Kidney (tissue), 14 donors: Measurements from ENCODE around the gene PRSS36. TPM values are rescaled to one million over a fixed set of nuclear protein-coding genes. Genes with fewer than 3 reads are reported as not detected.

Experiments
- DNase-seq, 5 donors: peaks; one replicate each; pipeline ENCODE4 v3.0.0-alpha.2; 2013 to 2020
- FAIRE-seq: peaks from 2 replicates; lab custom pipeline; 2012; peaks lifted over from hg19 to GRCh38; lab: Jason Lieb, UNC
- H3K27ac ChIP-seq, 2 donors: one replicate each; pipeline ENCODE4 v1.7.0; 2013; ENCODE audit warnings: low read depth in 2 of 2, low read length in 2 of 2, inconsistent platforms in 1 of 2
- H3K27me3 ChIP-seq: one replicate; pipeline ENCODE4 v1.7.1; 2013; ENCODE audit warnings: low read length, inconsistent platforms; ENCODE audit not compliant: control insufficient read depth, insufficient read depth
- H3K36me3 ChIP-seq, 3 donors: one replicate each; pipeline versions ENCODE4 v1.7.0 to v1.7.1; 2013; ENCODE audit warnings: low read length in 3 of 3, control low read depth in 1 of 3, inconsistent platforms in 1 of 3; ENCODE audit not compliant: insufficient read depth in 3 of 3, control insufficient read depth in 2 of 3
- H3K4me1 ChIP-seq, 3 donors: one replicate each; pipeline versions ENCODE4 v1.7.0 to v1.7.1; 2013; ENCODE audit warnings: low read length in 3 of 3, inconsistent platforms in 1 of 3, low read depth in 1 of 3; ENCODE audit not compliant: control insufficient read depth in 2 of 3, insufficient read depth in 2 of 3
- H3K4me3 ChIP-seq, 3 donors: one replicate each; pipeline versions ENCODE4 v1.7.0 to v1.8.1; 2013; ENCODE audit warnings: low read length in 3 of 3, control low read depth in 1 of 3, inconsistent platforms in 1 of 3
- H3K9ac ChIP-seq, 3 donors: one replicate each; pipeline versions ENCODE4 v1.7.0 to v1.7.1; 2013; ENCODE audit warnings: low read length in 3 of 3, control low read depth in 1 of 3, inconsistent platforms in 1 of 3
- H3K9me3 ChIP-seq, 3 donors: one replicate each; pipeline versions ENCODE4 v1.7.0 to v1.7.1; 2013; ENCODE audit warnings: low read length in 3 of 3, control low read depth in 1 of 3, inconsistent platforms in 1 of 3; ENCODE audit not compliant: control insufficient read depth in 2 of 3, insufficient read depth in 1 of 3
- intact Hi-C: fragments of 100-400 bp; cut with DNase I; formaldehyde crosslinking; loops from one replicate; pipeline ENCODE4 v1.11.1; 2022
- polyA plus RNA-seq: library from polyadenylated mRNA; stranded (reverse); fragments of 350-450 nt; fragmentation: Illumina TruSeq; extraction: RNeasy Lipid Tissue Mini Kit (QIAGEN cat#74804); gene quantifications from one replicate; pipeline ENCODE4 v1.2.3, GENCODE V29; 2014; ENCODE audit warnings: low read depth, low replicate concordance; ENCODE audit not compliant: insufficient read depth
- total RNA-seq: library from RNA; stranded (reverse); fragmentation: NEBNext Ultra II Directional; extraction: Animal tissue kit (Norgen Biotek cat#: 25700); gene quantifications from one replicate; pipeline ENCODE4 v1.2.1, GENCODE V29; 2021
- TF ChIP-seq, protein P1 (sequence below): IDR thresholded peaks from 3 replicates; pipeline ENCODE4 v1.5.1; 2012; ENCODE audit warnings: mild to moderate bottlenecking, moderate library complexity, borderline replicate concordance; ENCODE audit not compliant: insufficient read depth; ENCODE audit errors: extremely low read depth
- donor health status: control.
- donor health status: control.
- donor health status: control.
- donor health status: control.
- donor health status: control.
- donor health status: DM: yes; HTN: yes; CAD: no.
- donor health status: Normal renal cell carcinoma (clear cell type).

PRSS36 gene
- total and polyA plus RNA-seq, 2 donors from 2014 or later, result 1.7 to 4.1 TPM

DNA sequence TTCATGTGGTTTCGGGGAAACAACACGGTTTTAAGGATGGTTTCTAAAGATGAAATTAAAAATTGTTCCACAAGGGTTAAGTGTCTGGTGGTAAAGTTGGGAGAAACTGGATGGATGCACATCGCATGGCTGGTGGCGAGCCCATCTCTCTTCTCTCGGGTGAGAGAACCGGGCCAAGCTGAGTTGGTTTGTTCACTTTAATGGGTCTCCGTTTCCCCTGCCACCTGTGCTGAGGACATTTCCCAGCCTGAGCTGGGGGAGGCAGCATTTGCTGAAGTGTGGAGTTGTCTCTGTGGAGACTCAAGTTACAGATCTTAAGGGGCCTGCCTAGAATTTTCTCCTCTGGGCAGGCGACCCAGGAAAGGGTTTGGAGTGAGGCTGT is 37.9 kb upstream of the PRSS36 start:
- no peaks in the 10 kb centered on the region for H3K4me1 ChIP-seq
- FAIRE-seq, result no peak
- intact Hi-C loops, result no loop called here
- peaks cover 42 to 89% (median 69%) of the 10 kb centered on the region in 3 donors for H3K36me3 ChIP-seq
- H3K9ac ChIP-seq, result no peak overlapping the region
- H3K4me3 ChIP-seq, result no peak overlapping the region
- TF ChIP-seq, protein P1, sequence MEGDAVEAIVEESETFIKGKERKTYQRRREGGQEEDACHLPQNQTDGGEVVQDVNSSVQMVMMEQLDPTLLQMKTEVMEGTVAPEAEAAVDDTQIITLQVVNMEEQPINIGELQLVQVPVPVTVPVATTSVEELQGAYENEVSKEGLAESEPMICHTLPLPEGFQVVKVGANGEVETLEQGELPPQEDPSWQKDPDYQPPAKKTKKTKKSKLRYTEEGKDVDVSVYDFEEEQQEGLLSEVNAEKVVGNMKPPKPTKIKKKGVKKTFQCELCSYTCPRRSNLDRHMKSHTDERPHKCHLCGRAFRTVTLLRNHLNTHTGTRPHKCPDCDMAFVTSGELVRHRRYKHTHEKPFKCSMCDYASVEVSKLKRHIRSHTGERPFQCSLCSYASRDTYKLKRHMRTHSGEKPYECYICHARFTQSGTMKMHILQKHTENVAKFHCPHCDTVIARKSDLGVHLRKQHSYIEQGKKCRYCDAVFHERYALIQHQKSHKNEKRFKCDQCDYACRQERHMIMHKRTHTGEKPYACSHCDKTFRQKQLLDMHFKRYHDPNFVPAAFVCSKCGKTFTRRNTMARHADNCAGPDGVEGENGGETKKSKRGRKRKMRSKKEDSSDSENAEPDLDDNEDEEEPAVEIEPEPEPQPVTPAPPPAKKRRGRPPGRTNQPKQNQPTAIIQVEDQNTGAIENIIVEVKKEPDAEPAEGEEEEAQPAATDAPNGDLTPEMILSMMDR, result no peak
- H3K27ac ChIP-seq, result no peak overlapping the region
- H3K9me3 ChIP-seq, result no peaks in the 10 kb centered on the region
- H3K27me3 ChIP-seq, result no peaks in the 10 kb centered on the region
- no peak for DNase-seq

DNA sequence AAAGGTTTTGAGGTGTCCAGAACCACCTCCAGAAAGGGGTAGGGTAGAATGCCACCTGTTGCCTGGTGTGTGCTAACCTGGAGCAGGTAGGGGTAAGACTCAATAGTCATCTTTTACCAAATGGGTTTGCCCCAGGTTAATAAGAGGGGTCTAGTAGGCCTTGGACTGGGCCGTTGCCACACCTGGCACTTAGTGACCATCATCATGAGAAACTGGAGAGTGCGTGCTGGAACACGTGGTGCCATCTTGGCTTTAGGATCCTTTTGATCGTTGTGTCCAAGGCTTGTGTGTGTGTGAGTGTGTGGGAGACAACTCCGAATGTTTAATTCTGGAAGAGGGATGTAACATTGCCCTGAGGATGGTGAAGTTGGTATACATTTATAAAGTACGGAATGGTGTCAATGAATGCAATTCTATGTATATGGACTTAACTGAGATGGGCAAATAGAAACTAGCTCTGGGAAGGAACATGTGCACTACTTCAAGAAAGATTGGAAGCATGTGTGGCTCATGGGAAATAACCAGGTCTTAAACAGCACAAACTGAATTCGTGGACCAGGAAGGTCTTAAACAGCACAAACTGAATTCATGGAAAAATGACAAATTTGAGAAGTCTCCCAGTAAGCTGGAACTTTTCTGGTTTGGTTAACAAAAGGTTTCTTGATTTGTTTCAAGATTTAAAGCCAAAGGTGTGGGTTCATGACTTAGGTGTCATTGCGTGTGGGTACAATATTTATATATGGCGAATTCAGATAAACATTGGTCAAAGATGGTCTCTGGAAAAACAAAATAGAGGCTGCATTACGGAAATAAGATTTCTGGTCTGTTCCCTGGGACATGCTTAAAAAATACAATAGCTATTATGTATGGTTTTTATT is 37.3 kb upstream of the PRSS36 start:
- Histone ChIP-seq H3K9me3 (no peaks in the 10 kb centered on the region), H3K4me1 (peaks cover 0 to 6% (median 6%) of the 10 kb centered on the region in 3 donors), H3K27me3 (no peaks in the 10 kb centered on the region), H3K4me3 (no peak overlapping the region), H3K9ac (no peak overlapping the region), H3K36me3 (peaks cover 42 to 94% (median 75%) of the 10 kb centered on the region in 3 donors), H3K27ac (no peak overlapping the region)
- no peak for FAIRE-seq
- intact Hi-C loops, result no loop called here
- no peak for DNase-seq
- TF ChIP-seq, protein P1, result no peak

DNA sequence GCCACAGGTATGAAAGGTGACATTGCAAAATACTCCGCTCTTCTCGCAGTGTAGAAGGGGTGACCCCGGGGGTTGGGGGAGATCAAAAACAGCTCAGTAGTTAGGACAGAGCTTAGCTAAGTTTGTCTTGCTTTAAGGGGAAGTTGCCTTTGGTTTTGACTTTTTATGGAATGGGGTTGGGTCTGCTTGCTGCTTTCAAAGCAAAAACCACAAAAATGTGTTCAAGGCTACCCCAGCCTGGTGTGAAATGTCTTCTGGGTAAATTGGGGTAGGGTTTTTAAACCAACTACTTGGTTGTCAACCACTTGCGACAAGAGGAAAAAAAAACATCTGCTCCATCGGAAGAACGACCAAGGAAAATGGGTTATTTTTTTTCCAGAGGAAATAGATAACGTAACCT is 36.3 kb upstream of the PRSS36 start:
- Histone ChIP-seq H3K9me3 (no peaks in the 10 kb centered on the region), H3K4me1 (peaks cover 0 to 15% (median 14%) of the 10 kb centered on the region in 3 donors), H3K36me3 (peaks cover 39 to 84% (median 66%) of the 10 kb centered on the region in 3 donors), H3K9ac (no peak overlapping the region), H3K27ac (no peak overlapping the region), H3K4me3 (no peak overlapping the region), H3K27me3 (no peaks in the 10 kb centered on the region)
- DNase-seq, result no peak
- TF ChIP-seq, protein P1, result no peak
- intact Hi-C loops, result no loop called here
- no peak for FAIRE-seq
